ENCODE measurements around the gene HECW1. TPM values are rescaled to one million over a fixed set of nuclear protein-coding genes. Genes with fewer than 3 reads are reported as not detected.

Gene HECW1
- total RNA-seq, 1 experiment from 2014 or later, result 0.77 TPM

GRCh38 chr7:43155636-43156035 lies 43.2 kb downstream of the HECW1 start:
- Histone ChIP-seq H3K4me1 (ENCODE audit: control insufficient read depth, insufficient read depth, low read length) (no peaks in the 10 kb centered on the region), H3K27me3 (ENCODE audit: control insufficient read depth, insufficient read depth, low read length) (no peaks in the 10 kb centered on the region), H3K4me3 (ENCODE audit: low read depth in 2 of 2, low read length in 2 of 2) (no peak overlapping the region), H3K27ac (ENCODE audit: low read length) (no peak overlapping the region), H3K9me3 (ENCODE audit: control insufficient read depth, insufficient read depth, low read depth, low read length) (no peaks in the 10 kb centered on the region), H3K36me3 (ENCODE audit: control insufficient read depth, insufficient read depth, low read length) (no peaks in the 10 kb centered on the region)
- in situ Hi-C loops (cut with HindIII; ENCODE audit: low pct_unique_long_range_greater_than_20kb, low sequenced_read_pairs) (no loop called here), intact Hi-C loops (cut with micrococcal nuclease; ENCODE audit: unreplicated experiment) (no loop called here)
- CTCF ChIA-PET, result no interaction called here
- no peak for ATAC-seq
- DNase-seq (ENCODE audit: low read depth, low spot score), result no peak
- TF ChIP-seq REST (IDR thresholded peaks at IDR 0.05; ENCODE audit: insufficient read depth in 1 of 2, low read depth in 2 of 2, low read length in 1 of 2), result no peak
- no peak for TF ChIP-seq POLR2AphosphoS5 (IDR thresholded peaks at IDR 0.05; ENCODE audit: low read depth, low read length)
- no peak for TF ChIP-seq TCF7L2 (IDR thresholded peaks at IDR 0.05; ENCODE audit: low read depth, low read length)
- no peak for TF ChIP-seq SIN3A (IDR thresholded peaks at IDR 0.05; ENCODE audit: borderline replicate concordance, insufficient read depth, low read depth, low read length)
- TF ChIP-seq CTCF (IDR thresholded peaks at IDR 0.05), result no peak
- no TSS peak for BruUV-seq (replicated peaks)
- POLR2A ChIA-PET, result no interaction called here

GRCh38 chr7:43163885-43164284 lies 51.4 kb downstream of the HECW1 start:
- Histone ChIP-seq H3K4me1 (ENCODE audit: control insufficient read depth, insufficient read depth, low read length) (no peaks in the 10 kb centered on the region), H3K27me3 (ENCODE audit: control insufficient read depth, insufficient read depth, low read length) (no peaks in the 10 kb centered on the region), H3K4me3 (ENCODE audit: low read depth in 2 of 2, low read length in 2 of 2) (no peak overlapping the region), H3K9me3 (ENCODE audit: control insufficient read depth, insufficient read depth, low read depth, low read length) (no peaks in the 10 kb centered on the region), H3K36me3 (ENCODE audit: control insufficient read depth, insufficient read depth, low read length) (no peaks in the 10 kb centered on the region), H3K27ac (ENCODE audit: low read length) (no peak overlapping the region)
- in situ Hi-C loops (cut with HindIII; ENCODE audit: low pct_unique_long_range_greater_than_20kb, low sequenced_read_pairs) (no loop called here), intact Hi-C loops (cut with micrococcal nuclease; ENCODE audit: unreplicated experiment) (no loop called here)
- no peak for DNase-seq (ENCODE audit: low read depth, low spot score)
- BruUV-seq (replicated peaks), result no TSS peak
- CTCF ChIA-PET, result no interaction called here
- TF ChIP-seq SIN3A (IDR thresholded peaks at IDR 0.05; ENCODE audit: borderline replicate concordance, insufficient read depth, low read depth, low read length) (no peak), CTCF (IDR thresholded peaks at IDR 0.05) (no peak), POLR2AphosphoS5 (IDR thresholded peaks at IDR 0.05; ENCODE audit: low read depth, low read length) (no peak), REST (IDR thresholded peaks at IDR 0.05; ENCODE audit: insufficient read depth in 1 of 2, low read depth in 2 of 2, low read length in 1 of 2) (no peak)
- ATAC-seq, result no peak
- POLR2A ChIA-PET, result no interaction called here
